ENCODE data around the gene ADGRL2. TPM values are rescaled to one million over a fixed set of nuclear protein-coding genes. Genes with fewer than 3 reads are reported as not detected.
A peak's percentile ranks its signal among the peaks of the same experiment; 100 is the strongest.

Gene ADGRL2
- polyA plus RNA-seq (3.4 to 18.5 TPM (median 6.6 TPM) in 3 replicates), polyA minus RNA-seq (23.0 to 49.6 TPM (median 47.9 TPM) in 3 replicates)
- 42.9 TPM for polyA plus RNA-seq (2011; ENCODE audit: low read depth)
- 3.5 and 6.8 TPM in 2 replicates for polyA plus RNA-seq (2011; cell fraction: cytosol; rRNA removed)
- 23.5 and 29.1 TPM in 2 replicates for polyA plus RNA-seq (2011; cell fraction: nucleus; rRNA removed)
- 2.7 and 30.0 TPM in 2 replicates for polyA plus RNA-seq (2012; ENCODE audit: low replicate concordance)
- polyA minus RNA-seq (2011; cell fraction: cytosol; rRNA and poly(A)+ RNA removed) = 3.6 TPM
- polyA minus RNA-seq (2011; cell fraction: nucleus; rRNA and poly(A)+ RNA removed) = 33.9 and 47.7 TPM in 2 replicates

GRCh38 chr1:81800695-81801650 is at the start of gene ADGRL2:
ADGRL2 (plus strand) TSS chr1:81800934; CDS start chr1:81836985, 36,051 bp downstream.
- dilution Hi-C loops (cut with MboI; ENCODE audit: extremely low pct_ligation_motif_present, low sequenced_read_pairs) = no loop called here
- Histone ChIP-seq H3K36me3 (ENCODE audit: control insufficient read depth in 2 of 2, extremely low read depth in 1 of 2, insufficient read depth in 2 of 2, low read length in 2 of 2) (no peaks in the 10 kb centered on the region), H3K9ac (ENCODE audit: control insufficient read depth, extremely low read depth, insufficient read depth, low read length) (peak within 1 kb of the TSS; percentile 28), H4K20me1 (ENCODE audit: control insufficient read depth, extremely low read depth, insufficient read depth, low read length) (no peaks in the 10 kb centered on the region), H3K27me3 (ENCODE audit: control insufficient read depth, extremely low read depth, insufficient read depth, low read length) (peaks cover 58% of the 10 kb centered on the region), H3K4me2 (ENCODE audit: control insufficient read depth, extremely low read depth, insufficient read depth, low read depth, low read length) (peak within 1 kb of the TSS; percentile 94), H3K9me1 (ENCODE audit: control insufficient read depth, extremely low read depth, insufficient read depth, low read length) (no peaks in the 10 kb centered on the region), H3K4me1 (ENCODE audit: control insufficient read depth, extremely low read depth, insufficient read depth, low read length) (peaks cover 4% of the 10 kb centered on the region), H3K9me3 (ENCODE audit: control insufficient read depth, low read depth, low read length) (no peaks in the 10 kb centered on the region), H3K79me2 (ENCODE audit: control insufficient read depth, insufficient read depth, low read length) (no peaks in the 10 kb centered on the region), H2AFZ (ENCODE audit: control insufficient read depth, low read length) (peak within 1 kb of the TSS; percentile 94), H3K27ac (ENCODE audit: control insufficient read depth, insufficient read depth, low read length) (no peak within 1 kb of the TSS), H3K4me3 (ENCODE audit: control insufficient read depth in 2 of 3, extremely low read depth in 1 of 3, insufficient read depth in 2 of 3, low read depth in 1 of 3, low read length in 3 of 3) (peak within 1 kb of the TSS; percentile 43 to 83 (median 78))
- TF ChIP-seq EZH2 (IDR thresholded peaks at IDR 0.05; ENCODE audit: low read length) (peak; percentile 65), CTCF (optimal IDR thresholded peaks at IDR 0.05 in 1 of 3, IDR thresholded peaks at IDR 0.05 in 1 of 3, conservative IDR thresholded peaks at IDR 0.05 in 1 of 3; ENCODE audit: extremely low read depth in 1 of 3, insufficient read depth in 2 of 3, low read length in 3 of 3) (no peak)
- FAIRE-seq = no peak
- DNase-seq (ENCODE audit: low read depth, low spot score) = no peak

- dilution Hi-C loops (cut with MboI; ENCODE audit: extremely low pct_ligation_motif_present, low sequenced_read_pairs) = no loop called here
- TF ChIP-seq EZH2 (IDR thresholded peaks at IDR 0.05; ENCODE audit: low read length) (no peak), CTCF (optimal IDR thresholded peaks at IDR 0.05 in 1 of 3, IDR thresholded peaks at IDR 0.05 in 1 of 3, conservative IDR thresholded peaks at IDR 0.05 in 1 of 3; ENCODE audit: extremely low read depth in 1 of 3, insufficient read depth in 2 of 3, low read length in 3 of 3) (no peak)
- Histone ChIP-seq H3K4me1 (ENCODE audit: control insufficient read depth, extremely low read depth, insufficient read depth, low read length) (no peaks in the 10 kb centered on the region), H3K27ac (ENCODE audit: control insufficient read depth, insufficient read depth, low read length) (no peak overlapping the region), H3K9me3 (ENCODE audit: control insufficient read depth, low read depth, low read length) (no peaks in the 10 kb centered on the region), H3K4me2 (ENCODE audit: control insufficient read depth, extremely low read depth, insufficient read depth, low read depth, low read length) (no peak overlapping the region), H3K4me3 (ENCODE audit: control insufficient read depth in 2 of 3, extremely low read depth in 1 of 3, insufficient read depth in 2 of 3, low read depth in 1 of 3, low read length in 3 of 3) (no peak overlapping the region), H3K79me2 (ENCODE audit: control insufficient read depth, insufficient read depth, low read length) (no peaks in the 10 kb centered on the region), H3K9me1 (ENCODE audit: control insufficient read depth, extremely low read depth, insufficient read depth, low read length) (no peaks in the 10 kb centered on the region), H3K36me3 (ENCODE audit: control insufficient read depth in 2 of 2, extremely low read depth in 1 of 2, insufficient read depth in 2 of 2, low read length in 2 of 2) (no peaks in the 10 kb centered on the region), H2AFZ (ENCODE audit: control insufficient read depth, low read length) (no peak overlapping the region), H3K9ac (ENCODE audit: control insufficient read depth, extremely low read depth, insufficient read depth, low read length) (no peak overlapping the region), H3K27me3 (ENCODE audit: control insufficient read depth, extremely low read depth, insufficient read depth, low read length) (no peaks in the 10 kb centered on the region), H4K20me1 (ENCODE audit: control insufficient read depth, extremely low read depth, insufficient read depth, low read length) (no peaks in the 10 kb centered on the region)
- no peak for FAIRE-seq
- DNase-seq (ENCODE audit: low read depth, low spot score) = no peak
Observed at GRCh38 chr1:81752840-81753239, 47.9 kb upstream of the ADGRL2 start.

Measured in keratinocyte (primary cell).